Activated B cell treated with CpG ODN at 0.5 μM for 24 hours (primary cell): Measurements from ENCODE around the gene CYP4V2. TPM values are rescaled to one million over a fixed set of nuclear protein-coding genes. Genes with fewer than 3 reads are reported as not detected.

Source experiments
- ATAC-seq: fragments of 200-7000 bp; cut with Tn5 transposase; one replicate; pipeline ENCODE4 v1.10.0; 2021; ENCODE audit warnings: low read depth, mild to moderate bottlenecking, moderate library complexity
- CTCF ChIA-PET: fragments of 350-600 bp; sonication (Branson Sonifier 250); formaldehyde crosslinking; loops from one replicate; lab custom pipeline; 2021; ENCODE audit warnings: antibody characterized with exemption; lab: Charles Lee
- POLR2A ChIA-PET: fragments of 350-600 bp; sonication (Branson Sonifier 250); formaldehyde crosslinking; loops from one replicate; lab custom pipeline; 2021; ENCODE audit warnings: antibody characterized with exemption; lab: Charles Lee
- DNase-seq: peaks from one replicate; pipeline ENCODE4 v3.0.0; 2022
- H3K27ac Mint-ChIP-seq: one replicate; pipeline ENCODE4 v1.8.0; 2020; ENCODE audit warnings: mixed read lengths
- H3K27me3 Mint-ChIP-seq: one replicate; pipeline ENCODE4 v1.8.0; 2021; ENCODE audit warnings: mixed read lengths
- H3K36me3 Mint-ChIP-seq: one replicate; pipeline ENCODE4 v1.8.0; 2021; ENCODE audit warnings: low read depth, mixed read lengths
- H3K4me1 Mint-ChIP-seq: one replicate; pipeline ENCODE4 v1.8.0; 2021; ENCODE audit warnings: mixed read lengths
- H3K4me3 Mint-ChIP-seq: one replicate; pipeline ENCODE4 v1.8.0; 2020; ENCODE audit warnings: mild to moderate bottlenecking, mixed read lengths
- H3K9me3 Mint-ChIP-seq: one replicate; pipeline ENCODE4 v1.8.0; 2020; ENCODE audit warnings: mixed read lengths
- CTCF ChIP-seq: fragments of 200-600 bp; IDR thresholded peaks from one replicate; pipeline ENCODE4 v1.8.0; 2022; ENCODE audit warnings: antibody characterized with exemption, mild to moderate bottlenecking
- intact Hi-C: fragments of 100-400 bp; cut with micrococcal nuclease; formaldehyde crosslinking; loops from one replicate; pipeline ENCODE4 v1.15.1; 2024
- total RNA-seq: library from RNA; stranded (reverse); gene quantifications from 2 replicates; pipeline ENCODE4 v1.2.3, GENCODE V29; 2022

The CYP4V2 gene
- total RNA-seq, 1 donor from 2014 or later, result 9.5 TPM

- intact Hi-C loops, result no loop called here
- H3K4me1 Mint-ChIP-seq, result no peaks in the 10 kb centered on the region
- no peak overlapping the region for H3K4me3 Mint-ChIP-seq
- ChIA-PET CTCF (no interaction called here), POLR2A (no interaction called here)
- no peaks in the 10 kb centered on the region for H3K36me3 Mint-ChIP-seq
- ATAC-seq (no peak), DNase-seq (no peak)
- peaks cover 20% of the 10 kb centered on the region for H3K9me3 Mint-ChIP-seq
- no peak for TF ChIP-seq CTCF
- H3K27me3 Mint-ChIP-seq, result peaks cover 6% of the 10 kb centered on the region
- no peak overlapping the region for H3K27ac Mint-ChIP-seq
Observed at GRCh38 chr4:186227744-186228513, 36.6 kb downstream of the CYP4V2 start.

DNA sequence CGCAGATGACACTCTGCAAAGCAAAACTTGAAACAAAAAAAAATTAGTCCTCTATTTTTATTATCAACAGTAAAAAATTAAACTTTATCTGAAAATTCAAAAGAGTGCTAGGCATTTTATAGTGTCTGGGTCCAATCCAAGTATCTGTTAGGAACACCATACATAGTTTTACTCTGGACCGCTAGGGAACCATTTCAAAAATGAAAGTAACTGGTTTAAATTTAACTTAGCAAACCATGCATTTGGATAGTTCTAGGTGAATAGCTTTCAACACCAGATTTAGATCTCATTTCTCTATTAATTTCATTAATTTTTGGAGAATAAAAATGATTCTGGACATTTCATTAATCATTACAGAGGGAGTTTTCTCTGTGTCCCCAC, 37.1 kb downstream of the CYP4V2 start:
- peaks cover 17% of the 10 kb centered on the region for H3K9me3 Mint-ChIP-seq
- POLR2A ChIA-PET, result no interaction called here
- no peak overlapping the region for H3K4me3 Mint-ChIP-seq
- H3K4me1 Mint-ChIP-seq, result no peaks in the 10 kb centered on the region
- no peaks in the 10 kb centered on the region for H3K36me3 Mint-ChIP-seq
- peaks cover 2% of the 10 kb centered on the region for H3K27me3 Mint-ChIP-seq
- DNase-seq (no peak), ATAC-seq (no peak)
- no peak for TF ChIP-seq CTCF
- intact Hi-C loops, result no loop called here
- CTCF ChIA-PET, result no interaction called here
- H3K27ac Mint-ChIP-seq, result no peak overlapping the region

- TF ChIP-seq CTCF, result no peak
- DNase-seq, result no peak
- Mint-ChIP-seq H3K27me3 (no peaks in the 10 kb centered on the region), H3K36me3 (no peaks in the 10 kb centered on the region), H3K4me3 (no peak overlapping the region), H3K27ac (no peak overlapping the region), H3K9me3 (no peaks in the 10 kb centered on the region), H3K4me1 (no peaks in the 10 kb centered on the region)
- intact Hi-C loops, result no loop called here
- ChIA-PET CTCF (no interaction called here), POLR2A (no interaction called here)
- ATAC-seq, result no peak
Observed at GRCh38 chr4:186234367-186234766, 43.0 kb downstream of the CYP4V2 start.

DNA sequence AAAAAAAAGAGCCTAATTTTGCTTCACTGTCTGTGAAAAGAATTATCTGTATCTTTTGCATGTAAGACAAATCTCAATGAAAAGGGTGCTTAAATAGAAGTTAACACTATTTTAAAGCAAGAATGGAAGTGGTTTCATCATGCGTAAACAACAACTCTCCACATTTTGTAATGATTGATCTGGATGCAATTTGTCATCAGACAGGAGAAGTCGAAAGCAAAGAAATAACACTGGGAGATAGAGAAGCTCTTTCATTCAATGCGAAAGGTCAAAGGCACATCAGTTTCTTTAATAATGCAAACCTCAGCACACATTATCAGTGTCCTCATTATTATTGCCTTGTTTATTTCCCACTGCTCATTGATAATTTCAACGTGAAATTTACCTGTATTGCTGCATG, 44.8 kb downstream of the CYP4V2 start:
- POLR2A ChIA-PET, result no interaction called here
- H3K9me3 Mint-ChIP-seq, result no peaks in the 10 kb centered on the region
- no peaks in the 10 kb centered on the region for H3K4me1 Mint-ChIP-seq
- H3K36me3 Mint-ChIP-seq, result no peaks in the 10 kb centered on the region
- H3K27me3 Mint-ChIP-seq, result no peaks in the 10 kb centered on the region
- no peak overlapping the region for H3K4me3 Mint-ChIP-seq
- intact Hi-C loops, result no loop called here
- H3K27ac Mint-ChIP-seq, result no peak overlapping the region
- no peak for ATAC-seq
- no peak for DNase-seq
- CTCF ChIA-PET, result no interaction called here
- no peak for TF ChIP-seq CTCF

GRCh38 chr4:186240452-186240847, 49.1 kb downstream of the CYP4V2 start:
- H3K4me3 Mint-ChIP-seq, result no peak overlapping the region
- no peak for ATAC-seq
- CTCF ChIA-PET, result no interaction called here
- POLR2A ChIA-PET, result no interaction called here
- TF ChIP-seq CTCF, result no peak
- H3K36me3 Mint-ChIP-seq, result no peaks in the 10 kb centered on the region
- no peak for DNase-seq
- H3K27me3 Mint-ChIP-seq, result no peaks in the 10 kb centered on the region
- intact Hi-C loops, result no loop called here
- H3K27ac Mint-ChIP-seq, result no peak overlapping the region
- no peaks in the 10 kb centered on the region for H3K4me1 Mint-ChIP-seq
- no peaks in the 10 kb centered on the region for H3K9me3 Mint-ChIP-seq
